Natural killer cell (primary cell): ENCODE measurements around the gene ZKSCAN3. TPM values are rescaled to one million over a fixed set of nuclear protein-coding genes. Genes with fewer than 3 reads are reported as not detected.
A peak's percentile ranks its signal among the peaks of the same experiment; 100 is the strongest.

ENCODE experiments used
- ATAC-seq, 3 donors: fragments of 150-1000 bp in 2 of 3; fragments of 200-7000 bp in 1 of 3; cut with Tn5 transposase; 1 replicate in 1 of 3; 2 replicates in 2 of 3; pipeline ENCODE4 v1.10.0; 2021; ENCODE audit warnings: mild to moderate bottlenecking in 2 of 3, moderate library complexity in 2 of 3
- DNase-seq, 2 donors: peaks; one replicate each; pipeline versions ENCODE4 v3.0.0 to v3.0.0-alpha.2; 2013 to 2021; ENCODE audit warnings: mixed read lengths in 1 of 2
- H3K27ac ChIP-seq: one replicate; pipeline ENCODE4 v1.5.1; 2013; ENCODE audit warnings: mild to moderate bottlenecking, low read length
- H3K27me3 ChIP-seq: one replicate; pipeline ENCODE4 v1.6.1; 2013; ENCODE audit warnings: low read length; ENCODE audit not compliant: control insufficient read depth, insufficient read depth
- H3K36me3 ChIP-seq: one replicate; pipeline ENCODE4 v1.6.1; 2013; ENCODE audit warnings: low read length; ENCODE audit not compliant: control insufficient read depth, insufficient read depth
- H3K4me1 ChIP-seq: one replicate; pipeline ENCODE4 v1.6.1; 2013; ENCODE audit warnings: low read length; ENCODE audit not compliant: control insufficient read depth, insufficient read depth
- H3K4me3 ChIP-seq: one replicate; pipeline ENCODE4 v1.5.1; 2013; ENCODE audit warnings: low read length
- H3K9me3 ChIP-seq: one replicate; pipeline ENCODE4 v1.6.1; 2013; ENCODE audit warnings: low read length; ENCODE audit not compliant: control insufficient read depth, insufficient read depth
- H3K27ac Mint-ChIP-seq, 2 donors: one replicate each; pipeline ENCODE4 v1.8.0; 2022; ENCODE audit warnings: mild to moderate bottlenecking in 2 of 2, mixed read lengths in 2 of 2, moderate library complexity in 1 of 2
- H3K27me3 Mint-ChIP-seq, 2 donors: one replicate each; pipeline ENCODE4 v1.8.0; 2022; ENCODE audit warnings: low read depth in 2 of 2, mixed read lengths in 2 of 2
- H3K36me3 Mint-ChIP-seq: one replicate; pipeline ENCODE4 v1.8.0; 2022; ENCODE audit warnings: mixed read lengths
- H3K4me1 Mint-ChIP-seq, 2 donors: one replicate each; pipeline ENCODE4 v1.8.0; 2022; ENCODE audit warnings: mixed read lengths in 2 of 2
- H3K4me3 Mint-ChIP-seq: one replicate; pipeline ENCODE4 v1.8.0; 2022; ENCODE audit warnings: mild to moderate bottlenecking, moderate library complexity, mixed read lengths
- H3K9me3 Mint-ChIP-seq, 2 donors: one replicate each; pipeline ENCODE4 v1.8.0; 2022; ENCODE audit warnings: mixed read lengths in 2 of 2
- WGBS: methylation state at CpG from one replicate; pipeline ENCODE4 v1.1.7; 2013; ENCODE audit warnings: missing lambda C conversion rate; ENCODE audit not compliant: insufficient coverage; 5-methylcytosine and 5-hydroxymethylcytosine counted together
- intact Hi-C: fragments of 100-400 bp; cut with micrococcal nuclease; formaldehyde crosslinking; loops from one replicate; pipeline ENCODE4 v1.14.2; 2022
- total RNA-seq, 4 donors: library from RNA; stranded (reverse); fragments of 120-200 nt in 1 of 4; gene quantifications; one replicate each; pipeline versions ENCODE4 v1.2.3 to v1.2.4, GENCODE V29; 2013 to 2022
- TF ChIP-seq, protein P1 (sequence below): fragments of 200-600 bp; IDR thresholded peaks from one replicate; pipeline ENCODE4 v1.8.0; 2022; ENCODE audit warnings: antibody characterized with exemption

The ZKSCAN3 gene
- total RNA-seq, 3 donors from 2014 or later (not counting 1 experiment from before 2014, with no cell fraction given): 3.1 to 6.0 (median 4.7) TPM

DNA sequence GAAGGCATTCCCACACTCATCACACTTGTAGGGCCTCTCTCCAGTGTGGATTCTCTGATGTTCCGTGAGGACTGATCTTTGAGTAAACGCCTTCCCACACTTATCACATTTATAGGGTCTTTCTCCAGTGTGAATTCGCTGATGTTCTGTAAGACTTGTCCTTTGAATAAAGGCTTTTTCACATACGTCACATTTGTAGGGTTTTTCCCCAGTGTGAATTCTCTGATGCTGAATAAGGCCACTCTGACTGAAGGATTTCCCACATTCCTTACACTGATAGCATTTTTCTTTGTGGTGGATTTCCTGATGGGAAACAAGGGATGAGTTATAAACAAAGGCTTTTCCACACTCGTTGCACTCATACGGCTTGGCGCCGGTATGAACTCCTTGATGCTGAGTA is 40.9 kb downstream of the ZKSCAN3 start:
- Histone ChIP-seq H3K27ac (no peak overlapping the region), H3K36me3 (peaks cover 57% of the 10 kb centered on the region), H3K4me1 (no peaks in the 10 kb centered on the region), H3K4me3 (no peak overlapping the region), H3K9me3 (no peaks in the 10 kb centered on the region), H3K27me3 (no peaks in the 10 kb centered on the region)
- Mint-ChIP-seq H3K4me1 (peaks cover 39 to 40% of the 10 kb centered on the region in 2 donors), H3K27me3 (no peaks in the 10 kb centered on the region), H3K4me3 (no peak overlapping the region), H3K27ac (no peak overlapping the region), H3K36me3 (peaks cover 21% of the 10 kb centered on the region), H3K9me3 (no peaks in the 10 kb centered on the region)
- TF ChIP-seq, protein P1, sequence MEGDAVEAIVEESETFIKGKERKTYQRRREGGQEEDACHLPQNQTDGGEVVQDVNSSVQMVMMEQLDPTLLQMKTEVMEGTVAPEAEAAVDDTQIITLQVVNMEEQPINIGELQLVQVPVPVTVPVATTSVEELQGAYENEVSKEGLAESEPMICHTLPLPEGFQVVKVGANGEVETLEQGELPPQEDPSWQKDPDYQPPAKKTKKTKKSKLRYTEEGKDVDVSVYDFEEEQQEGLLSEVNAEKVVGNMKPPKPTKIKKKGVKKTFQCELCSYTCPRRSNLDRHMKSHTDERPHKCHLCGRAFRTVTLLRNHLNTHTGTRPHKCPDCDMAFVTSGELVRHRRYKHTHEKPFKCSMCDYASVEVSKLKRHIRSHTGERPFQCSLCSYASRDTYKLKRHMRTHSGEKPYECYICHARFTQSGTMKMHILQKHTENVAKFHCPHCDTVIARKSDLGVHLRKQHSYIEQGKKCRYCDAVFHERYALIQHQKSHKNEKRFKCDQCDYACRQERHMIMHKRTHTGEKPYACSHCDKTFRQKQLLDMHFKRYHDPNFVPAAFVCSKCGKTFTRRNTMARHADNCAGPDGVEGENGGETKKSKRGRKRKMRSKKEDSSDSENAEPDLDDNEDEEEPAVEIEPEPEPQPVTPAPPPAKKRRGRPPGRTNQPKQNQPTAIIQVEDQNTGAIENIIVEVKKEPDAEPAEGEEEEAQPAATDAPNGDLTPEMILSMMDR: no peak
- 97% methylated on average over 8 of the region's 8 CpGs for WGBS
- intact Hi-C loops: no loop called here
- ATAC-seq: no peak
- no peak for DNase-seq

- H3K27me3 Mint-ChIP-seq: no peaks in the 10 kb centered on the region
- peak in 1 of 2 donors; percentile 24 for DNase-seq
- Histone ChIP-seq H3K27me3 (no peaks in the 10 kb centered on the region), H3K27ac (no peak overlapping the region), H3K4me1 (peaks cover 8% of the 10 kb centered on the region), H3K4me3 (no peak overlapping the region), H3K9me3 (no peaks in the 10 kb centered on the region), H3K36me3 (peaks cover 58% of the 10 kb centered on the region)
- TF ChIP-seq, protein P1: no peak
- no peak for ATAC-seq
- H3K27ac Mint-ChIP-seq: no peak overlapping the region
- intact Hi-C loops: no loop called here
- peaks cover 48 to 52% of the 10 kb centered on the region in 2 donors for H3K4me1 Mint-ChIP-seq
- no peak overlapping the region for H3K4me3 Mint-ChIP-seq
- peaks cover 37% of the 10 kb centered on the region for H3K36me3 Mint-ChIP-seq
- WGBS: 79% methylated on average over 5 of the region's 5 CpGs
- H3K9me3 Mint-ChIP-seq: no peaks in the 10 kb centered on the region
These were observed 44.3 kb downstream of the ZKSCAN3 start for GRCh38 chr6:28393912-28394662.

- Mint-ChIP-seq H3K9me3 (peaks cover 0 to 3% of the 10 kb centered on the region in 2 donors), H3K27ac (no peak overlapping the region), H3K27me3 (peaks cover under 1 to 9% of the 10 kb centered on the region in 2 donors), H3K4me1 (peaks cover 56 to 61% of the 10 kb centered on the region in 2 donors), H3K36me3 (peaks cover 25% of the 10 kb centered on the region), H3K4me3 (no peak overlapping the region)
- DNase-seq (no peak), ATAC-seq (no peak)
- Histone ChIP-seq H3K4me1 (peaks cover 16% of the 10 kb centered on the region), H3K9me3 (no peaks in the 10 kb centered on the region), H3K36me3 (peaks cover 40% of the 10 kb centered on the region), H3K4me3 (no peak overlapping the region), H3K27ac (no peak overlapping the region), H3K27me3 (peaks cover 3% of the 10 kb centered on the region)
- TF ChIP-seq, protein P1: no peak
- intact Hi-C loops: loop anchor here (5.0 kb wide), 2 partner anchors 49 to 254 kb away; partner anchors contain the start of genes ZKSCAN3 and ZKSCAN8
- WGBS: 96% methylated on average over 2 of the region's 4 CpGs
These were observed 46.2 kb downstream of the ZKSCAN3 start for GRCh38 chr6:28395918-28396317.
